Loucy (cell line): ENCODE results near the gene JPH4.

Experiments
- CTCF ChIP-seq: fragments of 200-600 bp; sonication (generic); conservative IDR thresholded peaks from 2 replicates; pipeline ENCODE4 v1.5.1; 2014; ENCODE audit warnings: mild to moderate bottlenecking, antibody characterized with exemption, low read length
- EZH2phosphoT487 ChIP-seq: fragments of 200-600 bp; IDR thresholded peaks from 2 replicates; pipeline ENCODE4 v1.6.1; 2018; ENCODE audit warnings: antibody characterized with exemption, mild to moderate bottlenecking, moderate library complexity, borderline replicate concordance

GRCh38 chr14:23568600-23569331 lies 9.8 kb downstream of the JPH4 start:
- TF ChIP-seq CTCF (peak; percentile 65), EZH2phosphoT487 (no peak)
